Neuronal stem cell (in vitro differentiated cells): Measurements from ENCODE around the gene HOXA11.

Source experiments
- DNase-seq: peaks from one replicate; pipeline ENCODE4 v3.0.0-alpha.2; 2013; ENCODE audit warnings: low spot score
- H2AFZ ChIP-seq: one replicate; pipeline ENCODE4 v1.6.1; 2013; ENCODE audit warnings: mild to moderate bottlenecking, low read length, inconsistent platforms
- H2AK5ac ChIP-seq: 2 replicates; pipeline ENCODE4 v1.6.1; 2013; ENCODE audit warnings: low read depth, mild to moderate bottlenecking, inconsistent platforms, low read length, moderate library complexity, mixed read lengths
- H2BK120ac ChIP-seq: 2 replicates; pipeline ENCODE4 v1.6.1; 2013; ENCODE audit warnings: low read depth, mild to moderate bottlenecking, inconsistent platforms, low read length, moderate library complexity, mixed read lengths
- H2BK12ac ChIP-seq: one replicate; pipeline ENCODE4 v1.6.1; 2013; ENCODE audit warnings: low read length, inconsistent platforms
- H2BK15ac ChIP-seq: 2 replicates; pipeline ENCODE4 v1.6.1; 2013; ENCODE audit warnings: mild to moderate bottlenecking, low read length, inconsistent platforms, mixed read lengths
- H2BK5ac ChIP-seq: one replicate; pipeline ENCODE4 v1.6.1; 2013; ENCODE audit warnings: inconsistent platforms, mild to moderate bottlenecking, low read length, moderate library complexity
- H3K14ac ChIP-seq: one replicate; pipeline ENCODE4 v1.6.1; 2013; ENCODE audit warnings: low read length, inconsistent platforms
- H3K18ac ChIP-seq: 2 replicates; pipeline ENCODE4 v1.6.1; 2013; ENCODE audit warnings: low read length, inconsistent platforms
- H3K23ac ChIP-seq: 2 replicates; pipeline ENCODE4 v1.6.1; 2013; ENCODE audit warnings: low read depth, mild to moderate bottlenecking, mixed read lengths, low read length, inconsistent platforms; ENCODE audit not compliant: poor library complexity
- H3K27ac ChIP-seq: replicated peaks from 3 replicates; pipeline ENCODE4 v1.5.1; 2013; ENCODE audit warnings: low read length, inconsistent platforms
- H3K27me3 ChIP-seq, 3 experiments: 2 replicates each; pipeline ENCODE4 v1.6.1; 2013; ENCODE audit warnings: low read length in 3 of 3, mild to moderate bottlenecking in 2 of 3, inconsistent platforms in 1 of 3, low read depth in 1 of 3, mixed read lengths in 1 of 3, moderate library complexity in 1 of 3; ENCODE audit not compliant: control insufficient read depth in 3 of 3, insufficient read depth in 3 of 3
- H3K36me3 ChIP-seq, 2 donors: replicated peaks in 1 of 2; 2 replicates each; pipeline ENCODE4 v1.6.1; 2013; ENCODE audit warnings: low read length in 2 of 2; ENCODE audit not compliant: control insufficient read depth in 2 of 2, insufficient read depth in 2 of 2
- H3K4ac ChIP-seq: 2 replicates; pipeline ENCODE4 v1.6.1; 2013; ENCODE audit warnings: inconsistent platforms, mild to moderate bottlenecking, low read length, moderate library complexity
- H3K4me1 ChIP-seq, 2 donors: 1 replicate in 1 of 2; 2 replicates in 1 of 2; pipeline ENCODE4 v1.6.1; 2013; ENCODE audit warnings: low read length in 2 of 2, low read depth in 1 of 2; ENCODE audit not compliant: control insufficient read depth in 2 of 2, insufficient read depth in 1 of 2
- H3K4me2 ChIP-seq: one replicate; pipeline ENCODE4 v1.6.1; 2013; ENCODE audit warnings: mild to moderate bottlenecking, low read length, inconsistent platforms; ENCODE audit not compliant: insufficient read depth, poor library complexity, severe bottlenecking
- H3K4me3 ChIP-seq, 2 donors: 2 replicates each; pipeline ENCODE4 v1.5.1; 2013; ENCODE audit warnings: low read length in 2 of 2, mild to moderate bottlenecking in 2 of 2, inconsistent platforms in 1 of 2, moderate library complexity in 1 of 2
- H3K79me1 ChIP-seq: one replicate; pipeline ENCODE4 v1.6.1; 2013; ENCODE audit warnings: low read depth, mild to moderate bottlenecking, inconsistent platforms, low read length, moderate library complexity
- H3K9ac ChIP-seq: one replicate; pipeline ENCODE4 v1.6.1; 2013; ENCODE audit warnings: mild to moderate bottlenecking, low read depth, low read length, inconsistent platforms; ENCODE audit not compliant: poor library complexity
- H3K9me3 ChIP-seq, 2 donors: replicated peaks in 1 of 2; 2 replicates each; pipeline versions ENCODE3 to v1.6.1; 2013; ENCODE audit warnings: low read length in 2 of 2, mild to moderate bottlenecking in 2 of 2, inconsistent platforms in 1 of 2, low read depth in 1 of 2, mixed read lengths in 1 of 2, moderate library complexity in 1 of 2; ENCODE audit not compliant: control insufficient read depth in 2 of 2, insufficient read depth in 1 of 2
- H4K8ac ChIP-seq: one replicate; pipeline ENCODE4 v1.6.1; 2013; ENCODE audit warnings: low read depth, mild to moderate bottlenecking, inconsistent platforms, low read length, moderate library complexity
- H4K91ac ChIP-seq: one replicate; pipeline ENCODE4 v1.6.1; 2013; ENCODE audit warnings: low read length, low read depth, mild to moderate bottlenecking, inconsistent platforms; ENCODE audit not compliant: poor library complexity
- WGBS, 2 donors: extraction: QIAGEN DNeasy Blood & Tissue Kit; methylation state at CpG; one replicate each; pipeline ENCODE4 v1.1.7; 2013; ENCODE audit warnings: missing lambda C conversion rate in 2 of 2, mixed read lengths in 1 of 2; ENCODE audit not compliant: insufficient read length in 2 of 2, insufficient replicate concordance in 1 of 2; ENCODE audit errors: extremely low coverage in 2 of 2; 5-methylcytosine and 5-hydroxymethylcytosine counted together

Gene HOXA11

DNA sequence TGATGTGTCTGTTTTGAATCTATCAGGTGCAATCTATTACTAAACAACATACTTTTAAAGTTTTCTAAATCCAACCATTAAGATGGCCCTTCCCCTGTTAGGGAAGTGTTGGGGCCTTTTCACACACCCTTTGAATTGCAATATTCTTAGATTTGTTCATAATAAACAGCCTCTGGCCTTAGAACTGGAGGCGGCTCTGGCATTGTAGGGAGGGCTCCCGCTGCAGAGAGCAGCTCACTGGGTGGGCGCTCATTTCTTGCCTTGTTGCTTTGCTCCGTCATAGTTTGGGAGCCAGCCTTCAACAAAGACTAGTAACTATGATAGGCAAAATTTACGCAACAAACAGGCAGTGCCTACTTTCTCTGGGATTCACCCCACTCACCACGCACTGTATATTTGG is 6.7 kb downstream of the HOXA11 start:
- Histone ChIP-seq H2AFZ (no peak overlapping the region), H4K91ac (no peak overlapping the region), H2BK12ac (no peak overlapping the region), H3K4me3 (no peak overlapping the region), H3K23ac (no peak overlapping the region), H4K8ac (no peak overlapping the region), H2BK5ac (no peak overlapping the region), H3K4me1 (no peaks in the 10 kb centered on the region), H3K4ac (no peak overlapping the region), H3K9ac (no peak overlapping the region), H2AK5ac (no peak overlapping the region), H3K36me3 (no peaks in the 10 kb centered on the region), H2BK120ac (no peak overlapping the region), H3K27me3 (peaks cover 61 to 99% (median 96%) of the 10 kb centered on the region in 3 experiments), H3K18ac (no peak overlapping the region), H3K9me3 (peaks cover 2 to 14% of the 10 kb centered on the region in 2 donors), H3K79me1 (no peaks in the 10 kb centered on the region), H3K14ac (no peak overlapping the region), H3K27ac (no peak overlapping the region), H3K4me2 (no peak overlapping the region), H2BK15ac (no peak overlapping the region)
- DNase-seq, result no peak
- no CpG with 5 or more reads among the region's 6 CpGs for WGBS, 2 donors

DNA sequence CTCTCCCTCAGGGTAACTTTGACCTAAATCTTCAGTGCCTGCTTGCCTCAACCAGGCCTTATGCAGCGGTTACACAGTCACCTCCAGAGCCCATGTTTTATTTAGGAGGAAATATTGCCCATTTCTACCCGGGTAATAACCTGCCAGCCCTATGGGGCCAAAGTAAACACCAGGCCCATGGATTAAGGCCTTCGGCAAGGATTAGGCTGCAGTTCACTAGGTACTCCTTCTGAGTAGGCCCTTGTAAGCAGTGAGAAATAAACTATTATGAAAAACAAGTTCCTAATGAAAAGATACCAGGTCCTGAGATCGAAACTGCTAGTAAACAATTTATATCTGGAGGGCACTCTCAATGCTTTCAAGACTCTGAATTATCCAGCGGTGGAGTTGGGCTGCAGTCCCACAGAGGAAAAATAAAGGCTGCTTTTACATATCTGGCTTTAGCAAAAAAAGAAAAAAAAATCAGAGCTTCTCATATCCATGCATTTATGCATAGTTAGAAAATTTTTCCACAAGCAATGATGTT is 7.2 kb downstream of the HOXA11 start:
- Histone ChIP-seq H3K9me3 (peaks cover 2 to 14% of the 10 kb centered on the region in 2 donors), H2AFZ (no peak overlapping the region), H3K27me3 (peaks cover 62 to 99% (median 96%) of the 10 kb centered on the region in 3 experiments), H2BK5ac (no peak overlapping the region), H3K27ac (no peak overlapping the region), H4K91ac (no peak overlapping the region), H3K4ac (no peak overlapping the region), H3K4me1 (no peaks in the 10 kb centered on the region), H3K4me2 (no peak overlapping the region), H3K36me3 (no peaks in the 10 kb centered on the region), H2BK120ac (no peak overlapping the region), H3K9ac (no peak overlapping the region), H2AK5ac (no peak overlapping the region), H2BK12ac (no peak overlapping the region), H2BK15ac (no peak overlapping the region), H3K18ac (no peak overlapping the region), H3K4me3 (no peak overlapping the region), H3K14ac (no peak overlapping the region), H3K23ac (no peak overlapping the region), H4K8ac (no peak overlapping the region), H3K79me1 (no peaks in the 10 kb centered on the region)
- no peak for DNase-seq
- no CpG with 5 or more reads among the region's 5 CpGs for WGBS, 2 donors

DNA sequence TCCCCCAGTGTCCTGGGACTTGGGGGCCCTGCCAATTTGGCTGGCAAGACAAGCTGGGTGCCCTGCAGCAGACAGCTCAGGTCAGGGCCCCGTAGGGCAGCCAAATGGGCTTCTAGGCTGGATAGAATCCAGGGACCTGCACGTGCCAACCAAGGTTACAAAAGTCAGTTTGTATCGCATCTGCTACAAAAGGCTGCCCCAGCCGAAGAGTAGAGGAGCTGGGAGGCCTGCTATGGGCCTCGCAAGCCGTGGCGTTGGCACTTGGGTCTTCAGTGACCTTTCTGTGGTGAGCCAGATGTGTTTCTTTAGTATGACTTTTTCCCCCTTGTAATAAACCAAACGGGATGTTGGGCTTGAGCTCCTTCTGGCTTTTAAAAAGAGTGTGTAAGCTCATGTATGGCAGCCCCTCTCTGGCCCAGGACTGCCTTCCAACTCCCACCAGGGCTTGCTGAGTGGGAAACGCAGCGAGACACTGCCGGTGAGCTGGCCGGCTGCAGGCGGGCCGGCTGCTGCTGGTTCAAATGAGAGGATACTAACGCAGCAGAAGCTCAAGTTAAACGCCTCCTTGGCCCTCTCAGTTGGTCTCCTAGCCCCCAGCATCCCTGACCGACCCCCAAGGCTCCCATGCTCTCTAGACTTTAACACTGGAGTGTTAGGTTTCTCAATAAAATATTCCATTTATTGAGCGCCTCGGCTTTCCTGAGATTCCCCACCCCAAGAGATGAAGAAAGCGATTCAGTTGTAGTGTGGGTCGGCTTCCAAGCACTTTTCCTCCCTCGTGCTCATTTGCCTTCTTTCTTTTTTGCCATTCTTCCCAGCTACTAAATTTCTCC is 7.9 kb downstream of the HOXA11 start:
- Histone ChIP-seq H3K23ac (no peak overlapping the region), H3K27me3 (peaks cover 62 to 99% (median 96%) of the 10 kb centered on the region in 3 experiments)
- no CpG with 5 or more reads among the region's 22 CpGs for WGBS, 2 donors

DNA sequence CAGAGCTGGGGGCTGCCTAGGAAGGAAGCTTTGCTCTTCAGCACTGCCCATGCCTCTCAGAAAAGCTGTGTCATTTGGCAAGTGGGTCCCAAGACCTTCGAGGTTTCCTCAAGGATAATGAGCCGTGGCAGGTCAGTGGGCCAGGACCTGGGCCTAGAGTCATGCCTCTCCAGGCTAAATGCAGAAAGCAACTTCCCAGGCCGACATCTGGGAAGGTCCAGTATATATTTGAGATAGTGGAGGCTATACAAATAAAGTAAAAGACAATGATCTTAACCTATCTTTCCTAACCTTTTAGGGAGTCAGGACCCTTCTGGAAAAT is 8.5 kb downstream of the HOXA11 start:
- no peak overlapping the region for H4K8ac ChIP-seq
- no peak for DNase-seq
- WGBS, 2 donors, result no CpG with 5 or more reads among the region's 3 CpGs

More for the DNA sequence above, 7.9 kb downstream of the HOXA11 start:
- H3K36me3 ChIP-seq, result no peaks in the 10 kb centered on the region
- no peak overlapping the region for H4K91ac ChIP-seq
- no peak overlapping the region for H3K9ac ChIP-seq
- H2AK5ac ChIP-seq, result no peak overlapping the region
- no peaks in the 10 kb centered on the region for H3K79me1 ChIP-seq
- no peak overlapping the region for H2BK15ac ChIP-seq
- H2BK120ac ChIP-seq, result no peak overlapping the region
- H3K4ac ChIP-seq, result no peak overlapping the region
- no peak overlapping the region for H4K8ac ChIP-seq
- H3K14ac ChIP-seq, result no peak overlapping the region
- H2BK5ac ChIP-seq, result no peak overlapping the region
- no peak overlapping the region for H2BK12ac ChIP-seq
- no peak overlapping the region for H3K4me3 ChIP-seq
- H3K4me2 ChIP-seq, result no peak overlapping the region
- H3K27ac ChIP-seq, result no peak overlapping the region
- no peaks in the 10 kb centered on the region for H3K4me1 ChIP-seq
- H2AFZ ChIP-seq, result no peak overlapping the region
- no peak overlapping the region for H3K18ac ChIP-seq
- H3K9me3 ChIP-seq, result peaks cover 2 to 16% of the 10 kb centered on the region in 2 donors
- DNase-seq, result no peak

More for the DNA sequence above, 8.5 kb downstream of the HOXA11 start:
- Histone ChIP-seq H3K23ac (no peak overlapping the region), H2BK12ac (no peak overlapping the region), H3K36me3 (no peaks in the 10 kb centered on the region), H3K4me3 (no peak overlapping the region), H3K14ac (peak overlapping the region; percentile 58), H3K4me2 (no peak overlapping the region), H2BK120ac (no peak overlapping the region), H2BK15ac (no peak overlapping the region), H2AFZ (no peak overlapping the region), H3K18ac (no peak overlapping the region), H2AK5ac (no peak overlapping the region), H3K4me1 (no peaks in the 10 kb centered on the region), H3K79me1 (no peaks in the 10 kb centered on the region), H4K91ac (no peak overlapping the region), H3K27ac (no peak overlapping the region), H3K9ac (no peak overlapping the region), H3K9me3 (peaks cover 2 to 17% of the 10 kb centered on the region in 2 donors), H2BK5ac (no peak overlapping the region), H3K4ac (no peak overlapping the region), H3K27me3 (peaks cover 65 to 100% (median 96%) of the 10 kb centered on the region in 3 experiments)
